Osteocyte (in vitro differentiated cells): ENCODE data around the gene KIF3B. TPM values are rescaled to one million over a fixed set of nuclear protein-coding genes. Genes with fewer than 3 reads are reported as not detected.
"Not testable (repeated sequence)": the region's sequence is repeated elsewhere in the genome, so short reads cannot be mapped to it uniquely, and the experiment has no call there.

ENCODE experiments used
- DNase-seq: peaks from one replicate; pipeline ENCODE4 v3.0.0; 2021; ENCODE audit warnings: mixed read lengths; ENCODE audit not compliant: unreplicated experiment; ENCODE audit errors: extremely low spot score
- H3K27ac Mint-ChIP-seq: one replicate; pipeline ENCODE4 v1.8.0; 2021; ENCODE audit warnings: mild to moderate bottlenecking, mixed read lengths; ENCODE audit not compliant: unreplicated experiment
- H3K27me3 Mint-ChIP-seq: one replicate; pipeline ENCODE4 v1.8.0; 2021; ENCODE audit warnings: mixed read lengths; ENCODE audit not compliant: unreplicated experiment
- H3K36me3 Mint-ChIP-seq: one replicate; pipeline ENCODE4 v1.8.0; 2021; ENCODE audit warnings: mixed read lengths; ENCODE audit not compliant: unreplicated experiment
- H3K4me1 Mint-ChIP-seq: one replicate; pipeline ENCODE4 v1.8.0; 2021; ENCODE audit warnings: mixed read lengths; ENCODE audit not compliant: unreplicated experiment
- H3K4me3 Mint-ChIP-seq: one replicate; pipeline ENCODE4 v1.8.0; 2021; ENCODE audit warnings: mild to moderate bottlenecking, moderate library complexity, mixed read lengths; ENCODE audit not compliant: unreplicated experiment
- H3K9me3 Mint-ChIP-seq: one replicate; pipeline ENCODE4 v1.8.0; 2021; ENCODE audit warnings: mixed read lengths; ENCODE audit not compliant: unreplicated experiment
- total RNA-seq: library from RNA; stranded (reverse); gene quantifications from 2 replicates; pipeline ENCODE4 v1.2.1, GENCODE V29; 2021
- TF ChIP-seq, protein P1 (sequence below): fragments of 200-600 bp; sonication (generic); IDR thresholded peaks from 2 replicates; pipeline ENCODE4 v1.5.0; 2021; ENCODE audit warnings: antibody characterized with exemption, mild to moderate bottlenecking, moderate library complexity

KIF3B gene
- total RNA-seq, 1 donor from 2014 or later: 28.8 TPM

- H3K4me3 Mint-ChIP-seq: no peak overlapping the region
- no peak for DNase-seq
- H3K27me3 Mint-ChIP-seq: no peaks in the 10 kb centered on the region
- H3K4me1 Mint-ChIP-seq: peaks cover 3% of the 10 kb centered on the region
- H3K27ac Mint-ChIP-seq: no peak overlapping the region
- no peaks in the 10 kb centered on the region for H3K36me3 Mint-ChIP-seq
- no peaks in the 10 kb centered on the region for H3K9me3 Mint-ChIP-seq
- TF ChIP-seq, protein P1, sequence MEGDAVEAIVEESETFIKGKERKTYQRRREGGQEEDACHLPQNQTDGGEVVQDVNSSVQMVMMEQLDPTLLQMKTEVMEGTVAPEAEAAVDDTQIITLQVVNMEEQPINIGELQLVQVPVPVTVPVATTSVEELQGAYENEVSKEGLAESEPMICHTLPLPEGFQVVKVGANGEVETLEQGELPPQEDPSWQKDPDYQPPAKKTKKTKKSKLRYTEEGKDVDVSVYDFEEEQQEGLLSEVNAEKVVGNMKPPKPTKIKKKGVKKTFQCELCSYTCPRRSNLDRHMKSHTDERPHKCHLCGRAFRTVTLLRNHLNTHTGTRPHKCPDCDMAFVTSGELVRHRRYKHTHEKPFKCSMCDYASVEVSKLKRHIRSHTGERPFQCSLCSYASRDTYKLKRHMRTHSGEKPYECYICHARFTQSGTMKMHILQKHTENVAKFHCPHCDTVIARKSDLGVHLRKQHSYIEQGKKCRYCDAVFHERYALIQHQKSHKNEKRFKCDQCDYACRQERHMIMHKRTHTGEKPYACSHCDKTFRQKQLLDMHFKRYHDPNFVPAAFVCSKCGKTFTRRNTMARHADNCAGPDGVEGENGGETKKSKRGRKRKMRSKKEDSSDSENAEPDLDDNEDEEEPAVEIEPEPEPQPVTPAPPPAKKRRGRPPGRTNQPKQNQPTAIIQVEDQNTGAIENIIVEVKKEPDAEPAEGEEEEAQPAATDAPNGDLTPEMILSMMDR: no peak
These were observed 15.8 kb upstream of the KIF3B start for GRCh38 chr20:32261644-32262043.

DNA sequence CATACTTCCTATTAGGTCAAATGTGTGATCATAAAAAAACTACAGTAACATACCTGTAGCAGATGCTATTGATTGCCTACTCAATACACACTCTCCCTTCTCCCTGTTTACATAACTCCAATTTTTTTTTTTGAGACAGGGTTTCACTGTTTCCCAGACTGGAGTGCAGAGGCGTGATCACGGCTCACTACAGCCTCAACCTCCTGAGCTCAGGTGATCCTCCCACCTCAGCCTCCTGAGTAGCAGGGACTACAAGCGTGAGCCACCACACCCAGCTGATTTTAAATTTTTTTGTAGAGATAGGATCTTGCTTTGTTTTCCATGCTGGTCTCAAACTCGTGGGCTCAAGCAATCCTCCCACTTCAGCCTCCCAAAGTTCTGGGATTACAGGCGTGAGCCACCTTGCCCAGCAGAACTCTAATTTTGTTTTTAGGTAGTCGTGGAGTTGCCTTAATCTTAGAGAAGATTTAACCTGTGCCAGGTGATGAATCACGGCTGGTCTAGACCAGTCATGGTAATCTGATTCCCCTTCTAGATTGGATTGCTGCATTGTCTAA, 14.0 kb upstream of the KIF3B start:
- no peaks in the 10 kb centered on the region for H3K9me3 Mint-ChIP-seq
- H3K27ac Mint-ChIP-seq: no peak overlapping the region
- no peaks in the 10 kb centered on the region for H3K27me3 Mint-ChIP-seq
- DNase-seq: no peak
- TF ChIP-seq, protein P1: no peak
- no peaks in the 10 kb centered on the region for H3K36me3 Mint-ChIP-seq
- H3K4me3 Mint-ChIP-seq: no peak overlapping the region
- no peaks in the 10 kb centered on the region for H3K4me1 Mint-ChIP-seq

- Mint-ChIP-seq H3K27me3 (peaks cover 18% of the 10 kb centered on the region), H3K4me3 (no peak overlapping the region), H3K27ac (no peak overlapping the region), H3K36me3 (no peaks in the 10 kb centered on the region), H3K9me3 (no peaks in the 10 kb centered on the region), H3K4me1 (no peaks in the 10 kb centered on the region)
- DNase-seq: no peak
- TF ChIP-seq, protein P1: no peak
These were observed 5.8 kb upstream of the KIF3B start for GRCh38 chr20:32271620-32272019.

DNA sequence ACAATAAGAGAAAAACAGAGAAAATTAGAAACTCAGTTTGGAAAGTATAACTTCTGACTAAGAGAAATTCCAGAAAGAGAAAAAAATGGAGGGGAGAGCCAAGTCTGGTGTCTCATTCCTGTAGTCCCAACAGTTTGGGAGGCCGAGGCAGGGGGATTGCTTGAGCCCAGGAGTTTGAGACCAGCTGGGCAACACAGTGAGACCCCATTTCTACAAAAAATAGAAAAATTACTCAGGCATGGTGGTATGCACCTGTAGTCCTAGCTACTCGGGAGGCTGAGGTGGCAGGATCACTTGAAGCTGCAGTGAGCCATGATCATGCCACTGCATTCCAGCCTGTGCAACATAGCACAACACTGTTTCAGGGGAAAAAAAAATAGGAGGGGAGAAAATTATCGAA, 3.1 kb upstream of the KIF3B start:
- no peak overlapping the region for H3K4me3 Mint-ChIP-seq
- H3K27ac Mint-ChIP-seq: no peak overlapping the region
- H3K9me3 Mint-ChIP-seq: no peaks in the 10 kb centered on the region
- peaks cover 18% of the 10 kb centered on the region for H3K27me3 Mint-ChIP-seq
- peaks cover 8% of the 10 kb centered on the region for H3K4me1 Mint-ChIP-seq
- TF ChIP-seq, protein P1: no peak
- H3K36me3 Mint-ChIP-seq: no peaks in the 10 kb centered on the region
- no peak for DNase-seq

DNA sequence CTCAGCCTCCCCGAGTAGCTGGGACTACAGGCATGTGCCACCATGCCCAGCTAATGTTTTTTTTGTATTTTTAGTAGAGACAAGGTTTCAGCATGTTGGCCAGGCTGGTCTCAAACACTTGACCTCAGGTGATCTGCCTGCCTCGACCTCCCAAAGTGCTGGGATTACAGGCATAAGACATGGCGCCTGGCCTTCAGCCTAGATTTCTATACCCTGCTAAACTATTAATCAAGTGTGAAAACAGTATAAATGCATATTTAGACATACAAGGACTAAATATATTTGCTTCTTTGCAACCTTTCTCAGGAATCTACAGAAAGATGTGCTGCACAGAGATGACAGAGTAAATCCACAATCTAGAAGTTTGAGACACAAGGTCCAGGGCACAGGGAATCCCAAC, 2.3 kb upstream of the KIF3B start:
- not testable (repeated sequence) for H3K4me1 Mint-ChIP-seq, H3K9me3 Mint-ChIP-seq, DNase-seq, H3K4me3 Mint-ChIP-seq, H3K36me3 Mint-ChIP-seq, H3K27ac Mint-ChIP-seq
- H3K27me3 Mint-ChIP-seq: peaks cover 18% of the 10 kb centered on the region

DNA sequence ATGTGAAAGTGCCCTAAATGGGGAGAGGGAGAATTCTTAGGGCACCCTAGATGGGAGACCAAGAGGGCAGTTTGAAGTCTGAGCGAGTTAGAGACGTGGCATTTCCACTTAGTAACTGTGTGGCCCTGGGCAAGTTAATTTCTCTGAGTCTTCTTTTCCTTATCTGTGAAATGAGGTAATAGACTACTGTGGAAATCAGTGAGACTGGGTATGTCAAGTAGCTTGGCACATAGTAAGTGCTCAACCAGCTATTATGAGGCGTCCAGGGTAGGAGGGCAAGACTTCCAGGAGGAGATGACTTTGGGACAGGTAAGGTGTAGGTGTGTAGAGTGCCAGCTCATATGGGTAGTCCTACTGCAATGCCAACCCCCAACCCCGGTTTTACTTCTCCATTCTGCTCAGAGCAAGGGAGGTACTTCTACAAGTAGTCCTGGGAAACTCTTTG, 770 bp downstream of the KIF3B start:
- Mint-ChIP-seq H3K36me3 (peaks cover 2% of the 10 kb centered on the region), H3K9me3 (no peaks in the 10 kb centered on the region), H3K27me3 (peaks cover 7% of the 10 kb centered on the region), H3K4me3 (peak overlapping the region; percentile 80), H3K27ac (peak overlapping the region; percentile 18), H3K4me1 (peaks cover 8% of the 10 kb centered on the region)
- no peak for DNase-seq
- TF ChIP-seq, protein P1: no peak
